NCI-H1092 treated with DMSO at 0.1 percent for 48 hours (cell line): ENCODE results near the gene RB1.
"Not testable (repeated sequence)": the region's sequence is repeated elsewhere in the genome, so short reads cannot be mapped to it uniquely, and the experiment has no call there.

ENCODE experiments used
- DNase-seq: peaks from one replicate; lab custom pipeline; 2025; lab: John Stamatoyannopoulos, UW

RB1 gene

DNA sequence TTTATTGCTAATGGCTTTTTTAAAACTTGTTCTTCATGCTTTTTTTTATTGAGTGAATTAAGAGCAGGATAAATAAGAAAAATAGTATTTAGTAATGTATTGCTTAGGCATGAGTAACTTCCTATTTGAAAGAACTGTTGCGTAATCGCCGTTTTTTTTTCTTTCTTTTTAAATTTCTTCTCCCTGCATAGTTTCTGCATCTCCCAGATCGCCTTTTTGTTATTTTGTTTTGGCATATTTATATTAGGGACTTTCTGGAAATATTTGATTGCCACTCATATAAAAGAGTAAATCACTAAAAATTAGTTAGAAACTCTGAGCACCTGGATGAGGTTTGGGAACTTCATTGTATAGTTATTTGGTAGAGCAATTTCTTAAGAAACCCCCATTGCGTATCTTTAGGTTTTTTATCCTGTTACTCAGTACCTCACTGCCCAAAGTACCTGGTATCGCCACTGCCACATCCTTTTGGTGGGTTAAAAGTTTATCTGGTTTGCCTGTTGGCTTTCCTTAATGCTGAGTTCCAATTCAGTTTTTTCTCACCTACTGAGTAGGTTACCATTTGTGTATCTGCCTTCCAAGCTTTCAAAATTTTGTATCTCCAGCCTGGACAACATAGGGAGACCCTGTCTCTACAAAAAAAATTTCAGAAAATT, 145.5 kb downstream of the RB1 start:
- DNase-seq = no peak

DNA sequence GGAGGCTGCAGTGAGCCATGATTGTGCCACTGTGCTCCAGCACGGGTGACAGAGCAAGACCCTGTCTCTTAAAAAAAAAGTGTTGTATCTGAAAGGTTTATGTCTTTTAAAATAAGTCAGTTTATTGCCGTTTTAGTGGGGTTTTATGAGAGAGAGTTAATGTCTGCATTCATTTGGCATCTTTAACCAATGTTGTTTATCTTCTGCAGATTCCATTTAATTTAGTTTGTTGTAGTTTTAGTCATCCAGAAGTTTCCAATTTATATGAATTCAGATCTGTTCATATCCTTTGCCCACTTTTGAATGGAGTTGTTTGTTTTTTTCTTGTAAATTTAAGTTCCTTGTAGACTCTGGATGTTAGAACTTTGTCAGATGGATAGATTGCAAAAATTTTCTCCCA, 146.1 kb downstream of the RB1 start:
- no peak for DNase-seq

DNA sequence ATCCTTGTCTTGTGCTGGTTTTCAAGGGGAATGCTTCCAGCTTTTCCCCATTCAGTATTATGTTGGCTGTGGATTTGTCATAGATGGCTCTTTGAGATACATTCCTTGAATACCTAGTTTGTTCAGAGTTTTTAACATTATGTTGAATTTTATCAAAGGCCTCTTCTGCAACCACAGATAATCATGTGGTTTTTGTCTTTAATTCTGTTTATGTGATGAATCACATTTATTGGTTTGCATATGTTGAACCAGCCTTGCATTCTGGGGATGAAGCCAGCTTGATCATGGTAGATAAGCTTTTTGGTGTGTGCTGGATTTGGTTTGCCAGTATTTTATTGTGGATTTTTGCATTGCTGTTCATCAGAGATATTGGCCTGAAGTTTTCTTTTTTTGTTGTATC, 147.6 kb downstream of the RB1 start:
- DNase-seq = not testable (repeated sequence)

DNA sequence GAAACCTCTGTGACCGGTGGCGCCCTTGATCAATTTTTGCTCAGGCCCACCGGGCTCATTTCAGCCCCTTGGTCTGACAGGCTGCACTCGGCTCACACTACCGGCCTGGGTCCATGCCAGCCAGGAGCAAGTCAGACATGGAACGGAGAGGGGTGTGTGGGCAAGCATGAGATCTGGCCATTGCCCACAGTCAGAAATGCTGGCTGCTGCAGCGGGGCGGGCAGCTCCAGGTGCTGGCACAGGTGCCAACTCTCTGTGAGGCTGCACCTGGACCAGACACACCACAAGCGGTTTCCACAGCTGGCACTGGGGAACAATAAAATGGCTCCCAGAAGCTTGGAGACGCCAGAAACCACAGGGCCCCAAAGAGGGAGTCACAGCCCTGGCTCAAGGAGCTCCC, 153.0 kb downstream of the RB1 start:
- no peak for DNase-seq

GRCh38 chr13:48457578-48458242, 154.2 kb downstream of the RB1 start:
- no peak for DNase-seq

DNA sequence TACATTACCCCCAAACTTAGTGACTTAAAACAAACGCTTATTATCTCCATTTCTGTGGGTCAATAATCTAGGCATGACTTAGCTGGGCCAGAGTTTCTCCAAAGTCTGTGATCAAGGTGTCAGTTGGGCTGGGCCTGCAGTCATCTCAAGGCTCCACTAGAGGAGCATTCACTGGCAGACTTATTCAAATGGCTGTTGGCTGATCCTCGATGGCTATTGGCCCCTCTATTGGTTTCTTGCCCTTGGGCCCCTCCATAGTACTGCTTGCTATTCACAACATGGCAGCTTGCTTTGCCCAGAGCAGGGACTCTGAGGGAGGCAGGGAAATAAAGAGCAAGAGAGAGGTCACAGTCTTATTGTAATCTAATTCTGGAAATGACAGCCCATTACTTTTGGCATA, 171.7 kb downstream of the RB1 start:
- DNase-seq = no peak

GRCh38 chr13:48476215-48476614, 172.7 kb downstream of the RB1 start:
- no peak for DNase-seq

GRCh38 chr13:48476686-48477085, 173.1 kb downstream of the RB1 start:
- DNase-seq = no peak

- no peak for DNase-seq
These were observed 173.8 kb downstream of the RB1 start for GRCh38 chr13:48477191-48477855.

GRCh38 chr13:48478391-48478790, 174.8 kb downstream of the RB1 start:
- DNase-seq = no peak

- no peak for DNase-seq
These were observed 180.0 kb downstream of the RB1 start for GRCh38 chr13:48483575-48483974.

DNA sequence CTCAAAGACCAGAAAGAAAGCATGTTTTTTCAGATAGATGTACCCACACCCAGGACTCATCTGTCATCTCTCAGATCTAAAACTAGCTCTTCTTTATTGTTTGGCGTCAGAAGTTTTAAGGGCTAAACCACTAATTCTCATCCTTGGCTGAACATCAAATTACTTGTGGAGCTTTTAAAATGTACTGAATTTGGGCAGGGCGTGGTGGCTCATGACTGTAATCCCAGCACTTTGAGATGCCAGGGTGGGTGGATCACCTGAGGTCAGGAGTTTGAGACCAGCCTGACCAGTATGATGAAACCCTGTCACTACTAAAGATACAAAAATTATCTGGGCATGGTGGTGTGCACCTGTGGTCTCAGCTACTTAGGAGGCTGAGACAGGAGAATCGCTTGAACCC, 181.9 kb downstream of the RB1 start:
- no peak for DNase-seq

GRCh38 chr13:48486362-48486761, 182.8 kb downstream of the RB1 start:
- DNase-seq = no peak

GRCh38 chr13:48486836-48487235, 183.3 kb downstream of the RB1 start:
- DNase-seq = no peak

GRCh38 chr13:48487968-48488367, 184.4 kb downstream of the RB1 start:
- no peak for DNase-seq

GRCh38 chr13:48488995-48489394, 185.4 kb downstream of the RB1 start:
- no peak for DNase-seq

- DNase-seq = no peak
These were observed 186.1 kb downstream of the RB1 start for GRCh38 chr13:48489666-48490065.

- DNase-seq = no peak
These were observed 186.7 kb downstream of the RB1 start for GRCh38 chr13:48490241-48490640.

DNA sequence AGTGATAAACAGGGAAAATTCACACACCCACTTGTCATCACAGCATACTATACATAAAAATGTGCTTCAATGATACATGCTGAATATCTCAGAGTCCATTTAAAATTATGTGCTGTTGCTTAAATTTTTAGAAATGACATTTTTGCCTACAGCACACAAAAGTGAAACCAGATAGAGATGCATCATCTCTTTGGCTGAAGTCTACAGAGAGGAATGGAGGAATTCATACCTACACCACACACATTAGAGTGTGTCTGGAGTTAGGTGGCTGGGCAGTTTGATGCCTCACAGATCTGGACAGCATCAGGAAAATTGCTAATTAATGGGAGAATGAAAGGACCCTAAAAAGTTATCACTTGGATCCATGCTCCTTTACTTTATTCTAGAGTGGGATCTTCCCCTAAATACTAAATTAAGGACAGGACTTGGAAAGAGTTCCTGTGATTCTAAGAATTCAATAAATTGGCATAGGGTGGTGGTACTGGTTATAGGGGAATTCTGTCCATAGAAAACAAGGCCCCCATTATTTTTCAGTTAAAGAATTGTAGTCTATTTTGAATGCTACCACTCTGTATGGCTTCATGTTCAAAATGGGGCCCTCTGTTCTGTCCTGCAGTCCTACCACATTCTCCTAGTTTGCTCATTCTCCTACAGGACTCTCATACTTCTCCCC, 188.0 kb downstream of the RB1 start:
- DNase-seq = no peak

DNA sequence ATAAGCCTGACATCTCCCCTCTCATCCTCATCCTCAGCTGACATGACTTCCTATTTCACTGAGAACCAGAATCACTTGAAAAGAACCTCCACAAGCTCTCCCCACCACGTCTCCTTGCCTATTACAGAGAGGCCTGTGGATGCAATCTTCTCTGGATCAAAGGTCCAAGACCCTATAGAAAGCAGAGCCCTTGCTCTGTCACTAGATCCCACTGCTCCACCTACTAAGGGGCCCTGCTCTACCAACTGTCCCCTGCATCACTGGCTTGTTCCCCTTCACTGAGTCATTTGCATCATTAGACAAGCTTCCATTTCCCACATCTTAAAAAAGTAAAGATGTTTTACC, 188.5 kb downstream of the RB1 start:
- DNase-seq = no peak

DNA sequence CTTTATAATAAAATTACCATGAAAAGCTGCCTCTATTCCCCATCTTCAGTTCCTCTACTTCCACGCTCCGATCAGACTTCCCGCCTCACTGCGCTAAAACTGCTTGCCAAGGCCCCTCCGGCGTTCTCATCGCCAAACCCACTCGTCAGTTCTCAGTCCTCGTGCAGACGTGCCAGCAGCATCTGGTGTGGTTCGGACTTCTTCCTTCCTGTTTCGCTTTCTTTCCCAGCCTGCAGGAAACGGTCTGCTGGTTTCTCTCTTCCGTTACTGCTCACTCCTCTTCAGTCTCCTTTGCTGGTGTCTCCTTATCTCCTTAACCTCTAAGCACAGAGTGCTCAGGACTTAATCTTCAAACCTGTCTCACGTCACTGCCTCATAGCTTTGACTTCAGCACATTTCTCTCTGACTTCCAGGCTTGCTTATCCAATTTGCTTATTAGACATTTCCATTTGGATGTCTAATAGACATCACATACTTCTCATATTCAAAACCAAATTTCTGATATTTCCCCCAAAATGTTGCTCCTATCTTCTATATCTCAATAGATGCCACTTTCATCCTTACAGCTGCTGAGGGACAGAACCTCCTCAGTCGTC, 189.0 kb downstream of the RB1 start:
- no peak for DNase-seq

- no peak for DNase-seq
These were observed 189.7 kb downstream of the RB1 start for GRCh38 chr13:48493066-48493765.
